H1 (cell line): ENCODE results near the gene CTIF. TPM values are rescaled to one million over a fixed set of nuclear protein-coding genes. Genes with fewer than 3 reads are reported as not detected.

Source experiments
- CEBPB ChIP-seq: IDR thresholded peaks from 2 replicates; pipeline ENCODE4 v1.6.1; 2012; ENCODE audit warnings: low read depth, low read length
- CHD2 ChIP-seq: IDR thresholded peaks from 2 replicates; pipeline ENCODE4 v1.6.1; 2012; ENCODE audit warnings: low read length, improper control_type of control experiment
- SIN3A ChIP-seq, 2 experiments: IDR thresholded peaks in 1 of 2; conservative IDR thresholded peaks in 1 of 2; 2 replicates each; pipeline ENCODE4 v1.6.1; 2011 to 2012; ENCODE audit warnings: low read length in 2 of 2, improper control_type of control experiment in 1 of 2, low read depth in 1 of 2, mild to moderate bottlenecking in 1 of 2
- SIX5 ChIP-seq: IDR thresholded peaks from 2 replicates; pipeline ENCODE4 v1.6.1; 2011; ENCODE audit warnings: mild to moderate bottlenecking, low read depth, low read length
- TEAD4 ChIP-seq: IDR thresholded peaks from 2 replicates; pipeline ENCODE4 v1.6.1; 2012; ENCODE audit warnings: low read depth, low read length, inconsistent platforms, mixed read lengths
- YY1 ChIP-seq: IDR thresholded peaks from 2 replicates; pipeline ENCODE4 v1.6.1; 2011; ENCODE audit warnings: low read depth, mild to moderate bottlenecking, low read length
- ZNF274 ChIP-seq: IDR thresholded peaks from 2 replicates; pipeline ENCODE4 v1.7.0; 2012; ENCODE audit warnings: low read length, borderline replicate concordance; ENCODE audit errors: extremely low read depth
- polyA plus RNA-seq, 7 experiments: library from polyadenylated mRNA; depleted of rRNA in 3 of 7; stranded (reverse) in 5 of 7; unstranded in 2 of 7; fragments of >200 nt in 5 of 7; fragments of 200-250 nt in 2 of 7; gene quantifications; 1 replicate in 5 of 7; 2 replicates in 1 of 7; 4 replicates in 1 of 7; pipeline versions ENCODE4 v1.2.1 to v1.2.3, GENCODE V29; 2011 to 2013; ENCODE audit warnings: missing spikeins in 2 of 7, mixed read lengths in 2 of 7
- total RNA-seq: library from RNA; stranded (reverse); fragmentation: NEBNext Ultra II Directional; extraction: Animal tissue kit (Norgen Biotek cat#: 25700); gene quantifications from 2 replicates; pipeline ENCODE4 v1.2.1, GENCODE V29; 2021

Gene CTIF
- total and polyA plus RNA-seq, 2 of the 8 experiments (the other 6 are each of a cell fraction or from before 2014, with no cell fraction given): 9.0 to 17.8 TPM

GRCh38 chr18:48554610-48555400, 16.0 kb downstream of the CTIF start (continued):
- no peak for TF ChIP-seq TEAD4
- TF ChIP-seq CEBPB: no peak
- no peak for TF ChIP-seq SIX5
- no peak for TF ChIP-seq CHD2
- TF ChIP-seq SIN3A (conservative IDR thresholded peaks at IDR 0.05 in 1 of 2, IDR thresholded peaks at IDR 0.05 in 1 of 2; ENCODE audit: low read depth in 1 of 2, low read length in 2 of 2): no peak
- TF ChIP-seq ZNF274: no peak
- no peak for TF ChIP-seq YY1
- TF ChIP-seq, all 59 proteins: peak for 0
